ENCODE data around the gene RNF169.

DNA sequence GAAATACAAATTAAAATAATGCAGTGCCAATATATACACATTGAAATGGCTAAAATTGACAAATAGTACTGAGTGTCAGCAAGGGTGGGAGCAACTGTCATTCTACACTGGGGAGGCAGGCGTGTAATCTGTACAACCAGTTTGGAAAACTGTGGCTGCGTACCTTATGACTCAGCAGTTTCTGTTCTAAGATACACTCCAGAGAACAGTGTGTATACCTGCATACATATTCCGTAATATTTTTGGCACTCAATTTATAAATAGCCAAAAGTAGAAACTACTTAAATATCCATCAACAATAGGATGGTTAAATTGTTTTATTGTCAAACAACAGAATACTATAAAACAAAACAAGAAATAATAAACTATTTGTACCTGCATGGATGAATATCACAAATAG lies 57.6 kb downstream of the RNF169 start:
- TF ChIP-seq, protein P1, sequence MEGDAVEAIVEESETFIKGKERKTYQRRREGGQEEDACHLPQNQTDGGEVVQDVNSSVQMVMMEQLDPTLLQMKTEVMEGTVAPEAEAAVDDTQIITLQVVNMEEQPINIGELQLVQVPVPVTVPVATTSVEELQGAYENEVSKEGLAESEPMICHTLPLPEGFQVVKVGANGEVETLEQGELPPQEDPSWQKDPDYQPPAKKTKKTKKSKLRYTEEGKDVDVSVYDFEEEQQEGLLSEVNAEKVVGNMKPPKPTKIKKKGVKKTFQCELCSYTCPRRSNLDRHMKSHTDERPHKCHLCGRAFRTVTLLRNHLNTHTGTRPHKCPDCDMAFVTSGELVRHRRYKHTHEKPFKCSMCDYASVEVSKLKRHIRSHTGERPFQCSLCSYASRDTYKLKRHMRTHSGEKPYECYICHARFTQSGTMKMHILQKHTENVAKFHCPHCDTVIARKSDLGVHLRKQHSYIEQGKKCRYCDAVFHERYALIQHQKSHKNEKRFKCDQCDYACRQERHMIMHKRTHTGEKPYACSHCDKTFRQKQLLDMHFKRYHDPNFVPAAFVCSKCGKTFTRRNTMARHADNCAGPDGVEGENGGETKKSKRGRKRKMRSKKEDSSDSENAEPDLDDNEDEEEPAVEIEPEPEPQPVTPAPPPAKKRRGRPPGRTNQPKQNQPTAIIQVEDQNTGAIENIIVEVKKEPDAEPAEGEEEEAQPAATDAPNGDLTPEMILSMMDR (IDR thresholded peaks at IDR 0.05), result no peak
- no peak for TF ChIP-seq ZFX (IDR thresholded peaks at IDR 0.05; ENCODE audit: borderline replicate concordance)
